Midbrain (tissue), 1 donor: ENCODE results near the gene CDH23.
A peak's percentile ranks its signal among the peaks of the same experiment; 100 is the strongest.

Source experiments
- DNase-seq: peaks from one replicate; lab custom pipeline; 2025; lab: John Stamatoyannopoulos, UW

Gene CDH23

DNA sequence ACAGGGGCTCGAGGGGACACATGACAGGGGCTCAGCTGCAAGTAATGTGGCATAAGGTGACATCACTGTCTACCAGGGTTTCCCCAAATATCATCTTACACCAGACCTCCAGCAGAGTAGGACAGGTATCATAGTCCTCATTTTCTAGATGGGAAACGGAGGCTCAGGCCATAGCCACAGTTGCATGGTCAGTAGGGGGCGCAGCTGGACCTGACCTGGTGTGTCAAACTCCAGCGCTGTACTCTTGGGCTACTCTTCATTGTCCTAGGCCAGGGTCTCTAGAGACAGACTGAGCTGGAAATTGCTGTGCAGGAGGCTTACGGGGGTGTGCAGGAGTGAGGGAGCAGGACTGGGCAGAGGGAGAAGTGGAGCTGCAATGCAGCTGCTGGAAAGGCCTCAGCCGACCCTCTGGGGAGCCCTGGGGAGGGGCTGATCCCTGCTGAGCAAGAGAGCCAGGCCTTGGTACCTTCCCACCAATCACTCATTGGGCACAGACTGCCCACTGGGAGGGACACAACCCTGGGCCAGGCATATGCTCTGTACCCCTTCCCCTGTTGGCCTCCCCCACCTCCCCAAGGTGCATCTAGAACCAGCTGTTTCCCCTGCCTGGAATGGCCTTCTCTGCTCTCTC is 89.9 kb downstream of the CDH23 start:
- DNase-seq, result peak; percentile 27

DNA sequence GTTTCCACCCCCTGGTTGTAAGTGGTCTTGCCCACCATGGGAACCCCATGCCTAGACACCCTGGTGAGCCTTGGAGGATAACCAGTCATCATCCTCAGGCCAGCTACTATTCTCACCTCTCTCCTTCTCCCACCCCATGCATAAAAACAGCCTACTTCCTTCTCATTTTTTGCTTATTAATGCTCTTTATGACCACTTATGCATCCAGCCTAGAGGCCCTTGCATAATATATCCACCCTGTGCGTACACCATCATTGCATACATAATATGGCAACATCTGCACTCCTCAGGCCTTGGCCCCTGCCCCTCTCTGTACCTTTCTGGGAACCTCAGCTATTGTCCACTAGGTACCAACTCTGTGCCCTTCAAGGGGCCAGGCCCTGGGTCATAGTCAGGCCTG is 91.0 kb downstream of the CDH23 start:
- no peak for DNase-seq

GRCh38 chr10:71489077-71489476 is 92.4 kb downstream of the CDH23 start:
- DNase-seq, result no peak

- DNase-seq, result no peak
Observed at GRCh38 chr10:71492872-71493271, 96.2 kb downstream of the CDH23 start.

- no peak for DNase-seq
Observed at GRCh38 chr10:71493741-71494140, 97.0 kb downstream of the CDH23 start.

- no peak for DNase-seq
Observed at GRCh38 chr10:71494476-71494875, 97.8 kb downstream of the CDH23 start.

- no peak for DNase-seq
Observed at GRCh38 chr10:71494980-71495381, 98.3 kb downstream of the CDH23 start.

GRCh38 chr10:71496927-71497762 is 100.4 kb downstream of the CDH23 start:
- DNase-seq, result no peak

DNA sequence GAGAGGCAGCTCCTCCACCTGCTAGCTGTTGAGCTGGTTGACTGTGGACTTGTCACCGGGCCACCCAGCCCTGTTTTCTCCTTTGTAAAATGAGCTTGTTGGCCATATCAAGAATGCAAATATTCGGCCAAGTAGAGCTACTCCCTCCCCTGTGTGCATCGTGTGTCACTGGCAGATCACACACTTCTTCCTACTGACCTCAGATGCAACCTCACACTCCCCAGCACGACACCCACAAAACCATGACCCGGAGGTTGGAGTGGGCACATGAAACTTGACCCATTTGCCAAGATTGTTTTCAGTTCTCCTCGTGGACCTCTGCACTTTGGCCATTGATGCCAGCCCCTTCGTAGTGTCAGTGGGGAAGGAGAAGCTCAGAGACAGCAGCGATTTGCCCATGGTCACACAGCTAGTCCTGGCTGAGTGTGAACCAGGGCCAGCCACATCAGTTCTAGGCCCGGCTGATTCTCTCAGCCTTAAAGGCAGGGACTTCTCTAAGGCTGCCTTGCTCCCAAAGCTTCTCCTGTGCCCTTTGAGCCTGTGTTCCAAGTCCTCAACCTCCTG is 101.1 kb downstream of the CDH23 start:
- no peak for DNase-seq

- DNase-seq, result no peak
Observed at GRCh38 chr10:71501402-71501801, 104.7 kb downstream of the CDH23 start.

GRCh38 chr10:71502190-71502589 is 105.5 kb downstream of the CDH23 start:
- no peak for DNase-seq

- no peak for DNase-seq
Observed at GRCh38 chr10:71502851-71503250, 106.1 kb downstream of the CDH23 start.

GRCh38 chr10:71504168-71504567 is 107.4 kb downstream of the CDH23 start:
- DNase-seq, result no peak

GRCh38 chr10:71504570-71504969 is 107.8 kb downstream of the CDH23 start:
- no peak for DNase-seq

DNA sequence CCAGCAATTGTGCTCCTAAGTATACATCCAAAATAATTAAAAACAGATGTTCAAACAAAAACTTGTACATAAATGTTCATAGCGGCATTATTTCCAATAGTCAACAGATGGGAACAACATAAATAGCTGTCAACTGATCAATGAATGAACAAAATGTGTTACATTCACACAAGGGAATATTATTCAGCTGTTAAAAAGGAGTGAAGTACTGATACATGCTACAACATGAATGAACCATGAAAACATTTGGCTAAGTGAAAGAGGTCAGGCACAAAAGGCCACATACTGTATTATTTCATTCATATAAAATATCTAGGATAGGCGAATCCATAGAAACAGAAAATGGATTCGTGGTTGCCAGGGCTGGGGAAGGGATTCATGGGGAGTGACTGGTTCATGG is 109.1 kb downstream of the CDH23 start:
- DNase-seq, result no peak

DNA sequence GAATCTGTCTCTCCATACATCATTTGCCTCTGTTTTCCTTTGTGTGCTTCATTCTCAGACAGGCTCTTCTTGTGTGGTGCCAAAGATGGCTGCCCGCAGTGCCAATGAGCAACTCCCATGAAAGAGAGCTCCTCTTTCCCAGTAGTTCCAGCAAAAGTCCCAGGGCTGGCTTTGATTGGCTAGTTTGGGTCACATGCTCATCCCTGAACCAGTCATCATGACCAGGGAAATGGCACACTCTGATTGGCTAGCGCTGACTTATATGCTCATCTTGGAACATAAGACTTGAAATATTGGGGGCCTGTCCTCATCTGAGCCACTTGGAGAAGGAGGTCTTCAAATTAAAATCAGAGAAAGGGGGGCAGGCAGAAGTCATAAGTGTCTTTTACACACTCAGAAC is 112.7 kb downstream of the CDH23 start:
- no peak for DNase-seq

GRCh38 chr10:71511206-71511605 is 114.5 kb downstream of the CDH23 start:
- DNase-seq, result no peak

GRCh38 chr10:71512312-71512711 is 115.6 kb downstream of the CDH23 start:
- DNase-seq, result no peak

DNA sequence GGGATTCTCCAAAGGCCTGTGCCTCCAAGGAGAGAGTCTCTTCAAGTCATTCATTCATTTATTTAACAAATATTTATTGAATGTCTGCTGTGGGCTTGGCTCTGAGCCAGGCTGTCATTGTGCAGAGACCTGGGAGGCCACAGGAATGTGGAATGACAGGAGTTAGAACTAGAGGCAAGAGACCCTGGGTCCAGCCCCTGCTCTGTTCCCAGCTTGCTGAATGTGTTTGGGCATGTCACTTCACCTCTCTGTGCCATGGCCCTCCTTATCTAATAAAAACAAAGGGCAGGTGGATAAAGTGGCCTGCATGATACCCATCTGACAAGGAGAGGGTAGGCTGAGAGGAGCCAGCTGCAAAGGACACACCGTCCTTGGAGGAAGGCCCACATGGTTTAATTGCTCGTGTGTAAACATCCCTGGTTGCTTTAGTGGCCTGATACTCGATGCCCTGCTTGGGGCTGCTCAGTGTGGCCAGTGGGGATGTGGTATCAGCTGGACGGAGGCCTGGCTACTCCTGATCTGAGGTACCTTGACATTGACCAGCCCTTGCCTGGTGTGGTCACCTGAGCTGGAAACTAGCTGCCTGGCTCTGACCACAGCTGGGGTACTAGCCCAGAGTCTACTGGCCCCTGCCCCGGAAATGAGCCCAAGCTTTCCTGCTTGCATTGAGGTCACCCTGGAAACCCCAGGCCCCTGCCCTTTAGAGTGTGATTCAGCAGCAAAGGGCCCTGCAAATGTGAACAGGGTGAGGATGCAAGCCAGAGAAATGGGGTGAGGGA is 116.2 kb downstream of the CDH23 start:
- DNase-seq, result no peak

GRCh38 chr10:71513540-71513853 is 116.8 kb downstream of the CDH23 start:
- no peak for DNase-seq

- DNase-seq, result no peak
Observed at GRCh38 chr10:71513936-71514335, 117.2 kb downstream of the CDH23 start.

GRCh38 chr10:71515531-71516172 is 118.9 kb downstream of the CDH23 start:
- DNase-seq, result no peak
